Esophagus squamous epithelium (tissue), 4 donors: ENCODE results near the gene LILRA6.

ENCODE experiments used
- CTCF ChIP-seq, 6 experiments: fragments of 450-650 bp in 4 of 6; fragments of 200-600 bp in 2 of 6; sonication (generic) in 2 of 6; IDR thresholded peaks; one replicate each; pipeline ENCODE4 v1.5.1; 2016 to 2019; ENCODE audit warnings: antibody characterized with exemption in 6 of 6, mild to moderate bottlenecking in 4 of 6, moderate library complexity in 4 of 6
- POLR2A ChIP-seq, 4 donors: fragments of 450-650 bp; IDR thresholded peaks; one replicate each; pipeline ENCODE4 v1.6.1; 2017; ENCODE audit warnings: antibody characterized with exemption in 4 of 4, mild to moderate bottlenecking in 4 of 4, moderate library complexity in 3 of 4

- TF ChIP-seq CTCF (IDR thresholded peaks at IDR 0.05) (no peak), POLR2A (IDR thresholded peaks at IDR 0.05) (peak in 1 of 4 donors; percentile 30)
Measured at GRCh38 chr19:54209811-54210494, 32.6 kb downstream of the LILRA6 start.
